DND-41 (cell line): ENCODE data around the gene GOLPH3.

ENCODE experiments used
- ATAC-seq: fragments of 200-7000 bp; cut with Tn5 transposase; 3 replicates; pipeline ENCODE4 v1.9.1; 2021; ENCODE audit warnings: low read depth; ENCODE audit not compliant: insufficient read depth
- DNase-seq: peaks from one replicate; pipeline ENCODE4 v3.0.0-alpha.2; 2020
- H2AFZ ChIP-seq: 2 replicates; pipeline ENCODE4 v1.6.0; 2012; ENCODE audit warnings: low read depth, low read length
- H3K27ac ChIP-seq: 2 replicates; pipeline ENCODE4 v1.5.1; 2012; ENCODE audit warnings: low read length, inconsistent platforms
- H3K27me3 ChIP-seq: fragments of 200-600 bp; sonication (generic); 2 replicates; pipeline ENCODE4 v1.6.0; 2012; ENCODE audit warnings: low read length, mild to moderate bottlenecking, inconsistent platforms; ENCODE audit not compliant: insufficient read depth, poor library complexity
- H3K36me3 ChIP-seq: 2 replicates; pipeline ENCODE4 v1.5.1; 2012; ENCODE audit warnings: low read length, inconsistent platforms; ENCODE audit not compliant: insufficient read depth
- H3K4me1 ChIP-seq: 2 replicates; pipeline ENCODE4 v1.5.1; 2012; ENCODE audit warnings: mild to moderate bottlenecking, low read length; ENCODE audit not compliant: insufficient read depth
- H3K4me2 ChIP-seq: 2 replicates; pipeline ENCODE4 v1.6.0; 2012; ENCODE audit warnings: mild to moderate bottlenecking, moderate library complexity, low read length, inconsistent platforms; ENCODE audit not compliant: insufficient read depth
- H3K4me3 ChIP-seq, 2 experiments: fragments of 200-600 bp in 1 of 2; shearing (Covaris generic) in 1 of 2; 2 replicates each; pipeline ENCODE4 v1.5.1; 2012 to 2016; ENCODE audit warnings: inconsistent platforms in 2 of 2, low read length in 2 of 2, mild to moderate bottlenecking in 2 of 2, low read depth in 1 of 2, moderate library complexity in 1 of 2
- H3K79me2 ChIP-seq: 2 replicates; pipeline ENCODE4 v1.6.0; 2012; ENCODE audit warnings: low read length, inconsistent platforms; ENCODE audit not compliant: insufficient read depth
- H3K9ac ChIP-seq: 2 replicates; pipeline ENCODE4 v1.6.0; 2012; ENCODE audit warnings: low read depth, mild to moderate bottlenecking, inconsistent platforms, low read length, moderate library complexity
- H3K9me3 ChIP-seq: 2 replicates; pipeline ENCODE4 v1.5.1; 2012; ENCODE audit warnings: low read length, moderate library complexity, mild to moderate bottlenecking, inconsistent platforms; ENCODE audit not compliant: insufficient read depth, severe bottlenecking
- H4K20me1 ChIP-seq: 2 replicates; pipeline ENCODE4 v1.6.0; 2012; ENCODE audit warnings: low read length; ENCODE audit not compliant: insufficient read depth
- CTCF ChIP-seq: IDR thresholded peaks from 2 replicates; pipeline ENCODE4 v1.5.1; 2012; ENCODE audit warnings: borderline replicate concordance, low read length, moderate library complexity, mild to moderate bottlenecking; ENCODE audit not compliant: poor library complexity, severe bottlenecking; ENCODE audit errors: extremely low read depth
- EZH2 ChIP-seq: IDR thresholded peaks from 3 replicates; pipeline ENCODE4 v1.6.1; 2012; ENCODE audit warnings: borderline replicate concordance, low read depth, mild to moderate bottlenecking, moderate library complexity, low read length, inconsistent platforms; ENCODE audit not compliant: severe bottlenecking

GOLPH3 gene

DNA sequence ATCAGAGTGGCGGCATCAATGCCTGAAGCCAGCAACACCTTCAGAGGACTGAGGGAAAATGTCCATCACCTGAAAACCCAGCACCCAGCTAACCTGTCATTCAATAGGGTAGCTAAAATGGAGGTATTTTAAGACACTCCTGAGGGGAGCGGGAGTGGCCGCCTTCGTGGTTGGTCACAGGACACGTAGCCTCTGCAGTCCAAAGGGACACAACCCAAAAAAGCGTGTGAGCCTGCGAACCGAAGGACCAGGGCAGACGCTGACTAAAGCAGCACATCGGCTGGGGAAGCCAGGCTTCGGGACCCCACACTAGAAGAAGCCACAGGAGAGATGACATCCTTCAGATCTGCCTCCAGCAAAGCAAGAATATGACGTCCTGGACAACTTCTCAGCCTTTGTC is 70.6 kb downstream of the GOLPH3 start:
- peaks cover 63% of the 10 kb centered on the region for H3K36me3 ChIP-seq
- no peak overlapping the region for H3K4me3 ChIP-seq
- H3K9ac ChIP-seq: no peak overlapping the region
- no peaks in the 10 kb centered on the region for H3K27me3 ChIP-seq
- no peak overlapping the region for H2AFZ ChIP-seq
- TF ChIP-seq EZH2 (no peak), CTCF (no peak)
- ATAC-seq (no peak), DNase-seq (no peak)
- no peaks in the 10 kb centered on the region for H4K20me1 ChIP-seq
- no peaks in the 10 kb centered on the region for H3K4me1 ChIP-seq
- no peak overlapping the region for H3K4me2 ChIP-seq
- H3K79me2 ChIP-seq: no peaks in the 10 kb centered on the region
- no peak overlapping the region for H3K27ac ChIP-seq
- no peaks in the 10 kb centered on the region for H3K9me3 ChIP-seq

- no peak for DNase-seq
- H3K9ac ChIP-seq: no peak overlapping the region
- no peak overlapping the region for H2AFZ ChIP-seq
- no peaks in the 10 kb centered on the region for H3K79me2 ChIP-seq
- peaks cover 55% of the 10 kb centered on the region for H3K36me3 ChIP-seq
- H4K20me1 ChIP-seq: no peaks in the 10 kb centered on the region
- no peaks in the 10 kb centered on the region for H3K9me3 ChIP-seq
- no peak overlapping the region for H3K27ac ChIP-seq
- H3K4me1 ChIP-seq: no peaks in the 10 kb centered on the region
- H3K27me3 ChIP-seq: no peaks in the 10 kb centered on the region
- no peak overlapping the region for H3K4me2 ChIP-seq
- 0 out of 3 replicates have a peak, but pooled peaks have one; percentile 49 for ATAC-seq
- no peak overlapping the region for H3K4me3 ChIP-seq
- no peak for TF ChIP-seq EZH2
- no peak for TF ChIP-seq CTCF
Observed at GRCh38 chr5:32102254-32102986, 71.7 kb downstream of the GOLPH3 start.

DNA sequence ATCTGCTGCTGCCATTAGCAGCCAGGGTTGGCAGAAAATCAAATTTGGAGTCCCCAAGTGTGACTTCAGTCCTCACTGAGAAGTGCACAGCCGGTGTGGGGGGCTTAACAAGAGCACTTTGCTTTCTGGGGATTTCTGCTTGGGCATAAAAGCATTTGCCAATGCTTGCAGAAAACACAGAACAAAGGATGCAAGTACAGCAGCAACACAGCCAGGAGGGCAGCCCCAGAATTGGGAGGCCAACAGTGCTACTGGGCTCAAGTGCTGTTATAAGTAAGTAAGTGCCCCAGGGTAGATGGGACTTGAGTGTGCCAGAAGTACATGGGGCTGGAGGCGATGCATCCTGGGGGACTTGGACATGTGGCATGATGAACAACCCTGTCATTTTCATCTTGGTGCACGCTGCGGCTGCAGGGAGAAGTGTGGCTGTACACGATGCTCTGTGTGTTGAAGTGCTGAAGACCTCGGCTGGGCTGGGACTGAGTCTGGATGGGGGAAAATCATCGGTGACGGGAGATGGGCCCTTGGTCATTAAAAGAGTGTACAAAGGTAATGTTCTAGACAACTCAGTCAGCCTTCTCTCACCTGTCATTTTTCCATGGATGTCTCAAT is 73.3 kb downstream of the GOLPH3 start:
- Histone ChIP-seq H3K4me2 (no peak overlapping the region), H3K27me3 (no peaks in the 10 kb centered on the region), H2AFZ (no peak overlapping the region), H3K9me3 (no peaks in the 10 kb centered on the region), H3K4me3 (no peak overlapping the region), H3K27ac (no peak overlapping the region), H3K79me2 (no peaks in the 10 kb centered on the region), H3K9ac (no peak overlapping the region), H3K36me3 (peaks cover 47% of the 10 kb centered on the region), H4K20me1 (no peaks in the 10 kb centered on the region), H3K4me1 (no peaks in the 10 kb centered on the region)
- ATAC-seq (no peak), DNase-seq (no peak)
- TF ChIP-seq EZH2 (no peak), CTCF (no peak)
